K562 (cell line): ENCODE measurements around the gene GOT1. TPM values are rescaled to one million over a fixed set of nuclear protein-coding genes. Genes with fewer than 3 reads are reported as not detected.
A peak's percentile ranks its signal among the peaks of the same experiment; 100 is the strongest.

Experiments
- ATAC-seq: fragments of 200-7000 bp; cut with Tn5 transposase; 3 replicates; pipeline ENCODE4 v1.9.1; 2020; ENCODE audit warnings: moderate library complexity
- BruUV-seq: library from RNA; stranded (reverse); fragments of 400-500 nt; replicated peaks from 2 replicates; lab custom pipeline; 2021; lab: Mats Ljungman, UMichigan
- CTCF ChIA-PET: fragments of 300-600 bp; formaldehyde crosslinking; extraction: SDS; loops from one replicate; lab custom pipeline; 2021; ENCODE audit warnings: low intra/inter-chr PET ratio; lab: Yijun Ruan, JAX
- POLR2A ChIA-PET: fragments of 300-600, 350-650 bp; sonication (Branson Sonifier 250); formaldehyde crosslinking; extraction: SDS; loops from one replicate; lab custom pipeline; 2021; ENCODE audit warnings: antibody characterized with exemption, inconsistent platforms; lab: Yijun Ruan, JAX
- DNase-seq, 4 experiments: peaks; one replicate each; pipeline versions ENCODE4 v3.0.0 to v3.0.0-alpha.2; 2011 to 2018; ENCODE audit warnings: low spot score in 3 of 4, mixed read lengths in 3 of 4; ENCODE audit errors: extremely low read depth in 1 of 4
- FAIRE-seq: peaks from 2 replicates; lab custom pipeline; 2011; peaks lifted over from hg19 to GRCh38; lab: Jason Lieb, UNC
- H2AFZ ChIP-seq: 2 replicates; pipeline ENCODE4 v1.6.0; 2011; ENCODE audit warnings: low read depth, low read length, control low read depth, inconsistent platforms
- H3K27ac ChIP-seq: fragments of 200-600 bp; 3 replicates; pipeline ENCODE4 v1.8.0; 2011; ENCODE audit warnings: low read depth, mild to moderate bottlenecking, control low read depth, inconsistent platforms, low read length, moderate library complexity, mixed read lengths; ENCODE audit errors: extremely low read depth
- H3K27me3 ChIP-seq, 2 experiments: fragments of 300-600 bp in 1 of 2; 2 replicates in 1 of 2; 3 replicates in 1 of 2; pipeline versions ENCODE4 v1.6.0 to v1.8.0; 2011; ENCODE audit warnings: inconsistent platforms in 2 of 2, low read length in 2 of 2, mild to moderate bottlenecking in 1 of 2, mixed read lengths in 1 of 2, moderate library complexity in 1 of 2; ENCODE audit not compliant: control insufficient read depth in 2 of 2, insufficient read depth in 2 of 2
- H3K36me3 ChIP-seq: fragments of 300-600 bp; 3 replicates; pipeline ENCODE4 v1.8.0; 2011; ENCODE audit warnings: mild to moderate bottlenecking, low read length, inconsistent platforms; ENCODE audit not compliant: control insufficient read depth, insufficient read depth
- H3K4me1 ChIP-seq, 2 experiments: fragments of 200-600 bp in 1 of 2; replicated peaks in 1 of 2; 2 replicates in 1 of 2; 3 replicates in 1 of 2; pipeline versions ENCODE4 v1.5.1 to v1.8.0; 2011; ENCODE audit warnings: inconsistent platforms in 2 of 2, low read length in 2 of 2, mild to moderate bottlenecking in 1 of 2, mixed read lengths in 1 of 2, moderate library complexity in 1 of 2; ENCODE audit not compliant: control insufficient read depth in 2 of 2, insufficient read depth in 2 of 2
- H3K4me2 ChIP-seq: 2 replicates; pipeline ENCODE4 v1.6.1; 2011; ENCODE audit warnings: low read length, control low read depth, inconsistent platforms, mixed read lengths; ENCODE audit not compliant: insufficient read depth
- H3K4me3 ChIP-seq: fragments of 200-600 bp; sonication (generic), shearing (Covaris generic); 2 replicates; pipeline ENCODE4 v1.5.1; 2016; ENCODE audit warnings: control low read depth, inconsistent platforms
- H3K79me2 ChIP-seq: fragments of 200-600 bp; 3 replicates; pipeline ENCODE4 v1.8.0; 2011; ENCODE audit warnings: low read length, inconsistent platforms; ENCODE audit not compliant: control insufficient read depth, insufficient read depth
- H3K9ac ChIP-seq, 2 experiments: 2 replicates each; pipeline versions ENCODE4 v1.6.0 to v1.6.1; 2011; ENCODE audit warnings: low read depth in 2 of 2, low read length in 2 of 2, control low read depth in 1 of 2, inconsistent platforms in 1 of 2, mild to moderate bottlenecking in 1 of 2, mixed read lengths in 1 of 2; ENCODE audit not compliant: insufficient read depth in 1 of 2
- H3K9me1 ChIP-seq: one replicate; pipeline ENCODE4 v1.6.0; 2011; ENCODE audit warnings: inconsistent platforms, mild to moderate bottlenecking, low read length, moderate library complexity; ENCODE audit not compliant: control insufficient read depth, insufficient read depth
- H3K9me3 ChIP-seq: replicated peaks from 2 replicates; pipeline ENCODE4 v1.5.1; 2011; ENCODE audit warnings: low read depth, low read length, inconsistent platforms; ENCODE audit not compliant: control insufficient read depth, insufficient read depth
- H4K20me1 ChIP-seq: replicated peaks from 2 replicates; pipeline ENCODE4 v1.6.1; 2011; ENCODE audit warnings: low read length, inconsistent platforms, mixed read lengths; ENCODE audit not compliant: control insufficient read depth, insufficient read depth
- EHMT2 ChIP-seq: fragments of 450-650 bp; IDR thresholded peaks from 2 replicates; pipeline ENCODE4 v1.6.1; 2018; ENCODE audit warnings: antibody characterized with exemption
- LEF1 ChIP-seq: fragments of 450-650 bp; IDR thresholded peaks from 2 replicates; pipeline ENCODE4 v1.6.1; 2016; ENCODE audit warnings: mild to moderate bottlenecking
- TEAD1 ChIP-seq, 2 experiments: fragments of 450-650 bp in 1 of 2; sonication (generic) in 1 of 2; formaldehyde crosslinking; IDR thresholded peaks; 2 replicates each; pipeline versions ENCODE4 v1.4.0 to v1.8.0; 2020 to 2022; ENCODE audit warnings: mild to moderate bottlenecking in 2 of 2, missing genetic modification reagents in 1 of 2
- TRIM28 ChIP-seq: fragments of 450-650 bp; IDR thresholded peaks from 2 replicates; pipeline ENCODE4 v1.6.1; 2017
- ZNF121 ChIP-seq: sonication (generic); formaldehyde crosslinking; conservative IDR thresholded peaks from 2 replicates; pipeline ENCODE4 v1.8.0; 2022; ENCODE audit warnings: missing genetic modification reagents
- WGBS: fragments of 100-300 bp; shearing (Covaris generic); methylation state at CpG from one replicate; pipeline ENCODE4 v1.1.6; 2016; ENCODE audit warnings: low coverage, mixed read lengths; ENCODE audit not compliant: insufficient coverage; ENCODE audit errors: missing lambda C conversion rate; 5-methylcytosine and 5-hydroxymethylcytosine counted together
- in situ Hi-C: fragments of 300-500 bp; cut with MboI; formaldehyde crosslinking; loops from 4 replicates; pipeline ENCODE4 v1.15.0; 2018; ENCODE audit warnings: inconsistent platforms, mixed read lengths
- intact Hi-C: fragments of 100-400 bp; cut with micrococcal nuclease; formaldehyde crosslinking; loops from 2 replicates; pipeline ENCODE4 v1.14.2; 2022
- polyA plus RNA-seq, 8 experiments: library from polyadenylated mRNA; depleted of rRNA in 4 of 8; stranded (reverse) in 5 of 8; unstranded in 3 of 8; fragments of >200 nt; fragmentation: Nextera tagmentation in 2 of 8; fragmentation: Illumina TruSeq in 1 of 8; extraction: Ambion mirVana in 2 of 8; extraction: Trizol in 1 of 8; gene quantifications; 2 replicates each; pipeline versions ENCODE4 v1.2.1 to v1.2.3, GENCODE V29; 2011 to 2014; ENCODE audit warnings: inconsistent platforms in 1 of 8, missing spikeins in 1 of 8
- total RNA-seq, 7 experiments: library from RNA; depleted of rRNA in 6 of 7; stranded (reverse); fragments of >200 nt in 6 of 7; fragmentation: Illumina TruSeq in 2 of 7; extraction: Trizol in 2 of 7; gene quantifications; 2 replicates each; pipeline versions ENCODE4 v1.2.1 to v1.2.3, GENCODE V29; 2011 to 2021; ENCODE audit warnings: low replicate concordance in 1 of 7
- TF ChIP-seq, protein P1 (sequence below): fragments of 450-650 bp; formaldehyde crosslinking; IDR thresholded peaks from 2 replicates; pipeline ENCODE4 v1.4.0; 2020; ENCODE audit warnings: mild to moderate bottlenecking, moderate library complexity

The GOT1 gene
- total and polyA plus RNA-seq, 9 of the 15 experiments (the other 6 are each of a cell fraction or from before 2014, with no cell fraction given) = 55.7 to 166 (median 75.4) TPM

DNA sequence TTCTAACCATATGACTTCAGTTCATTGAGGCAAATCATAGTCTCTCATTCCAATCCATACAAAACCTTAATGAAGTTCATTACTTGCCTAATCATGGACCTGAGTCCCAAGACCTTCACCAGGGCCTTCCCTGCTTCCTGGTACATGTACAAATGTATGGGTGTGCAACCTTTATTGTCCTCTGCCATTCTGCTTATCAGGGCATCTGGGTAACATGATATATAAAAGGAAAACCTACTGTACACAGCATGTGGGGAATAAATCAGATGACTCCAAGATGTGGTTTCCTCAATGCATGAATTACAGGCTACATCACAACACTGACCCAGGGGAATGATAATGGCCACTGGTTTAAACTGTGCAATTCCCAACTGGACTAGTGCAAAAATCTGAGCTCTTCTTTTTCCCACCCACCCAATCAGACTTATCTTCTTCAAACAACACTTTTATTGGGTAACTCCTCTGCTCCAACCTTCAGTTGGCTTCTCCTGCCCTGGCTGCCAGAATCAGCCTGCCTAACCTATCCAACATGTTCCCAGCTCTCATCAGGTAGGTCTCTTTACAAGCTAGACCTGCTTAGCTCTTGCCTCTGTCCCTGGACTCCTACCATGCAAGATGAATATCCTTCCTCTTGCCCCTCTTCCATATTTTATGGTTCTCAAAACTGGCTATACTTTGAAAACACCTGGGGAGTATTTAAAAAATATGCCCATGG lies 11.4 kb downstream of the GOT1 start (continued):
- no peak for TF ChIP-seq EHMT2

GRCh38 chr10:99412099-99412498 lies 18.3 kb downstream of the GOT1 start:
- 100% methylated on average over 1 of the region's 1 CpG for WGBS
- ChIA-PET POLR2A (interaction anchor here (0.7 to 1.7 kb wide), 4 partner anchors 8 to 21 kb away, joined by 3 to 5 read pairs (median 3); no protein-coding TSS in a partner anchor), CTCF (no interaction called here)
- no peak for DNase-seq
- BruUV-seq = no TSS peak
- peak; percentile 49 for ATAC-seq
- peaks cover 2% of the 10 kb centered on the region; the same call in 1 of the 2 replicates for H4K20me1 ChIP-seq
- FAIRE-seq = no peak
- in situ Hi-C loops (no loop called here), intact Hi-C loops (no loop called here)
- H3K27me3 ChIP-seq = no peaks in the 10 kb centered on the region
- no peak overlapping the region for H3K4me2 ChIP-seq
- peaks cover 31% of the 10 kb centered on the region for H3K79me2 ChIP-seq
- no peak overlapping the region for H2AFZ ChIP-seq
- H3K27ac ChIP-seq = no peak overlapping the region
- TF ChIP-seq ZNF121 (no peak), TEAD1 (CRISPR knock-in tag; IDR thresholded peaks at IDR 0.05) (no peak), LEF1 (no peak), TRIM28 (no peak)
- TF ChIP-seq, protein P1, sequence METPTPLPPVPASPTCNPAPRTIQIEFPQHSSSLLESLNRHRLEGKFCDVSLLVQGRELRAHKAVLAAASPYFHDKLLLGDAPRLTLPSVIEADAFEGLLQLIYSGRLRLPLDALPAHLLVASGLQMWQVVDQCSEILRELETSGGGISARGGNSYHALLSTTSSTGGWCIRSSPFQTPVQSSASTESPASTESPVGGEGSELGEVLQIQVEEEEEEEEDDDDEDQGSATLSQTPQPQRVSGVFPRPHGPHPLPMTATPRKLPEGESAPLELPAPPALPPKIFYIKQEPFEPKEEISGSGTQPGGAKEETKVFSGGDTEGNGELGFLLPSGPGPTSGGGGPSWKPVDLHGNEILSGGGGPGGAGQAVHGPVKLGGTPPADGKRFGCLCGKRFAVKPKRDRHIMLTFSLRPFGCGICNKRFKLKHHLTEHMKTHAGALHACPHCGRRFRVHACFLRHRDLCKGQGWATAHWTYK (CRISPR knock-in tag) = no peak
- no peak overlapping the region for H3K9ac ChIP-seq
- H3K9me1 ChIP-seq = no peaks in the 10 kb centered on the region
- no peaks in the 10 kb centered on the region for H3K9me3 ChIP-seq
- peaks cover 40% of the 10 kb centered on the region; the same call in 2 of the 3 replicates for H3K36me3 ChIP-seq
- no peaks in the 10 kb centered on the region for H3K4me1 ChIP-seq
- H3K4me3 ChIP-seq = no peak overlapping the region
